K562 (cell line): ENCODE measurements around the gene GNRH2. TPM values are rescaled to one million over a fixed set of nuclear protein-coding genes. Genes with fewer than 3 reads are reported as not detected.

Source experiments
- ATAC-seq: fragments of 200-7000 bp; cut with Tn5 transposase; 3 replicates; pipeline ENCODE4 v1.9.1; 2020; ENCODE audit warnings: moderate library complexity
- BruUV-seq: library from RNA; stranded (reverse); fragments of 400-500 nt; replicated peaks from 2 replicates; lab custom pipeline; 2021; lab: Mats Ljungman, UMichigan
- CTCF ChIA-PET: fragments of 300-600 bp; formaldehyde crosslinking; extraction: SDS; loops from one replicate; lab custom pipeline; 2021; ENCODE audit warnings: low intra/inter-chr PET ratio; lab: Yijun Ruan, JAX
- POLR2A ChIA-PET: fragments of 300-600, 350-650 bp; sonication (Branson Sonifier 250); formaldehyde crosslinking; extraction: SDS; loops from one replicate; lab custom pipeline; 2021; ENCODE audit warnings: antibody characterized with exemption, inconsistent platforms; lab: Yijun Ruan, JAX
- DNase-seq, 4 experiments: peaks; one replicate each; pipeline versions ENCODE4 v3.0.0 to v3.0.0-alpha.2; 2011 to 2018; ENCODE audit warnings: low spot score in 3 of 4, mixed read lengths in 3 of 4; ENCODE audit errors: extremely low read depth in 1 of 4
- FAIRE-seq: peaks from 2 replicates; lab custom pipeline; 2011; peaks lifted over from hg19 to GRCh38; lab: Jason Lieb, UNC
- H2AFZ ChIP-seq: 2 replicates; pipeline ENCODE4 v1.6.0; 2011; ENCODE audit warnings: low read depth, low read length, control low read depth, inconsistent platforms
- H3K27ac ChIP-seq: fragments of 200-600 bp; 3 replicates; pipeline ENCODE4 v1.8.0; 2011; ENCODE audit warnings: low read depth, mild to moderate bottlenecking, control low read depth, inconsistent platforms, low read length, moderate library complexity, mixed read lengths; ENCODE audit errors: extremely low read depth
- H3K27me3 ChIP-seq, 2 experiments: fragments of 300-600 bp in 1 of 2; 2 replicates in 1 of 2; 3 replicates in 1 of 2; pipeline versions ENCODE4 v1.6.0 to v1.8.0; 2011; ENCODE audit warnings: inconsistent platforms in 2 of 2, low read length in 2 of 2, mild to moderate bottlenecking in 1 of 2, mixed read lengths in 1 of 2, moderate library complexity in 1 of 2; ENCODE audit not compliant: control insufficient read depth in 2 of 2, insufficient read depth in 2 of 2
- H3K36me3 ChIP-seq: fragments of 300-600 bp; 3 replicates; pipeline ENCODE4 v1.8.0; 2011; ENCODE audit warnings: mild to moderate bottlenecking, low read length, inconsistent platforms; ENCODE audit not compliant: control insufficient read depth, insufficient read depth
- H3K4me1 ChIP-seq, 2 experiments: fragments of 200-600 bp in 1 of 2; replicated peaks in 1 of 2; 2 replicates in 1 of 2; 3 replicates in 1 of 2; pipeline versions ENCODE4 v1.5.1 to v1.8.0; 2011; ENCODE audit warnings: inconsistent platforms in 2 of 2, low read length in 2 of 2, mild to moderate bottlenecking in 1 of 2, mixed read lengths in 1 of 2, moderate library complexity in 1 of 2; ENCODE audit not compliant: control insufficient read depth in 2 of 2, insufficient read depth in 2 of 2
- H3K4me2 ChIP-seq: 2 replicates; pipeline ENCODE4 v1.6.1; 2011; ENCODE audit warnings: low read length, control low read depth, inconsistent platforms, mixed read lengths; ENCODE audit not compliant: insufficient read depth
- H3K4me3 ChIP-seq: fragments of 200-600 bp; sonication (generic), shearing (Covaris generic); 2 replicates; pipeline ENCODE4 v1.5.1; 2016; ENCODE audit warnings: control low read depth, inconsistent platforms
- H3K79me2 ChIP-seq: fragments of 200-600 bp; 3 replicates; pipeline ENCODE4 v1.8.0; 2011; ENCODE audit warnings: low read length, inconsistent platforms; ENCODE audit not compliant: control insufficient read depth, insufficient read depth
- H3K9ac ChIP-seq, 2 experiments: 2 replicates each; pipeline versions ENCODE4 v1.6.0 to v1.6.1; 2011; ENCODE audit warnings: low read depth in 2 of 2, low read length in 2 of 2, control low read depth in 1 of 2, inconsistent platforms in 1 of 2, mild to moderate bottlenecking in 1 of 2, mixed read lengths in 1 of 2; ENCODE audit not compliant: insufficient read depth in 1 of 2
- H3K9me1 ChIP-seq: one replicate; pipeline ENCODE4 v1.6.0; 2011; ENCODE audit warnings: inconsistent platforms, mild to moderate bottlenecking, low read length, moderate library complexity; ENCODE audit not compliant: control insufficient read depth, insufficient read depth
- H3K9me3 ChIP-seq: replicated peaks from 2 replicates; pipeline ENCODE4 v1.5.1; 2011; ENCODE audit warnings: low read depth, low read length, inconsistent platforms; ENCODE audit not compliant: control insufficient read depth, insufficient read depth
- H4K20me1 ChIP-seq: replicated peaks from 2 replicates; pipeline ENCODE4 v1.6.1; 2011; ENCODE audit warnings: low read length, inconsistent platforms, mixed read lengths; ENCODE audit not compliant: control insufficient read depth, insufficient read depth
- GABPB1 ChIP-seq: sonication (generic); formaldehyde crosslinking; IDR thresholded peaks from 2 replicates; pipeline ENCODE4 v1.8.0; 2022; ENCODE audit warnings: mild to moderate bottlenecking, missing genetic modification reagents
- GATA2 ChIP-seq: sonication (generic); formaldehyde crosslinking; IDR thresholded peaks from 2 replicates; pipeline ENCODE4 v1.4.0; 2020; ENCODE audit warnings: mild to moderate bottlenecking, missing genetic modification reagents
- HLTF ChIP-seq: fragments of 450-650 bp; IDR thresholded peaks from 2 replicates; pipeline ENCODE4 v1.6.1; 2016
- KLF10 ChIP-seq: fragments of 250-450 bp; sonication (Bioruptor Pico); IDR thresholded peaks from 2 replicates; pipeline ENCODE4 v1.6.1; 2021; ENCODE audit warnings: matching md5 sums
- LARP7 ChIP-seq: fragments of 450-650 bp; IDR thresholded peaks from 2 replicates; pipeline ENCODE4 v1.6.1; 2016
- NKRF ChIP-seq: fragments of 450-650 bp; IDR thresholded peaks from 2 replicates; pipeline ENCODE4 v1.6.1; 2016; ENCODE audit warnings: borderline replicate concordance
- RBM25 ChIP-seq: fragments of 200-400 bp; formaldehyde crosslinking; IDR thresholded peaks from 2 replicates; pipeline ENCODE4 v1.6.1; 2018; ENCODE audit warnings: low read length, low read depth, moderate library complexity; ENCODE audit not compliant: severe bottlenecking
- SFPQ ChIP-seq: fragments of 200-400 bp; formaldehyde crosslinking; IDR thresholded peaks from 2 replicates; pipeline ENCODE4 v1.6.1; 2017; ENCODE audit warnings: mild to moderate bottlenecking, low read depth, low read length, moderate library complexity
- THRA ChIP-seq: fragments of 450-650 bp; IDR thresholded peaks from 2 replicates; pipeline ENCODE4 v1.6.1; 2017; ENCODE audit warnings: mild to moderate bottlenecking, moderate library complexity
- ZFP91 ChIP-seq: sonication (generic); formaldehyde crosslinking; IDR thresholded peaks from 2 replicates; pipeline ENCODE4 v1.8.0; 2022; ENCODE audit warnings: mild to moderate bottlenecking, missing genetic modification reagents
- ZFPM2 ChIP-seq: fragments of 250-450 bp; sonication (Bioruptor Pico); IDR thresholded peaks from 2 replicates; pipeline ENCODE4 v1.5.1; 2022; ENCODE audit warnings: mild to moderate bottlenecking
- WGBS: fragments of 100-300 bp; shearing (Covaris generic); methylation state at CpG from one replicate; pipeline ENCODE4 v1.1.6; 2016; ENCODE audit warnings: low coverage, mixed read lengths; ENCODE audit not compliant: insufficient coverage; ENCODE audit errors: missing lambda C conversion rate; 5-methylcytosine and 5-hydroxymethylcytosine counted together
- in situ Hi-C: fragments of 300-500 bp; cut with MboI; formaldehyde crosslinking; loops from 4 replicates; pipeline ENCODE4 v1.15.0; 2018; ENCODE audit warnings: inconsistent platforms, mixed read lengths
- intact Hi-C: fragments of 100-400 bp; cut with micrococcal nuclease; formaldehyde crosslinking; loops from 2 replicates; pipeline ENCODE4 v1.14.2; 2022
- polyA plus RNA-seq, 8 experiments: library from polyadenylated mRNA; depleted of rRNA in 4 of 8; stranded (reverse) in 5 of 8; unstranded in 3 of 8; fragments of >200 nt; fragmentation: Nextera tagmentation in 2 of 8; fragmentation: Illumina TruSeq in 1 of 8; extraction: Ambion mirVana in 2 of 8; extraction: Trizol in 1 of 8; gene quantifications; 2 replicates each; pipeline versions ENCODE4 v1.2.1 to v1.2.3, GENCODE V29; 2011 to 2014; ENCODE audit warnings: inconsistent platforms in 1 of 8, missing spikeins in 1 of 8
- total RNA-seq, 7 experiments: library from RNA; depleted of rRNA in 6 of 7; stranded (reverse); fragments of >200 nt in 6 of 7; fragmentation: Illumina TruSeq in 2 of 7; extraction: Trizol in 2 of 7; gene quantifications; 2 replicates each; pipeline versions ENCODE4 v1.2.1 to v1.2.3, GENCODE V29; 2011 to 2021; ENCODE audit warnings: low replicate concordance in 1 of 7

The GNRH2 gene
- total and polyA plus RNA-seq, 9 of the 15 experiments (the other 6 are each of a cell fraction or from before 2014, with no cell fraction given) = 0.11 to 0.50 (median 0.24) TPM; not detected in 5

- no peak for TF ChIP-seq GABPB1 (CRISPR knock-in tag)
- no peak for TF ChIP-seq THRA
- TF ChIP-seq HLTF = no peak
- no peak for TF ChIP-seq SFPQ
- TF ChIP-seq NKRF = no peak
- TF ChIP-seq LARP7 = no peak
- TF ChIP-seq ZFPM2 = no peak
- no peak for TF ChIP-seq GATA2 (CRISPR knock-in tag)
- TF ChIP-seq RBM25 = no peak
- no peak for TF ChIP-seq ZFP91
- TF ChIP-seq KLF10 = no peak
These were observed 10.8 kb upstream of the GNRH2 start for GRCh38 chr20:3032624-3033023.

More at GRCh38 chr20:3032624-3033023, 10.8 kb upstream of the GNRH2 start:
- POLR2A ChIA-PET = no interaction called here
- ATAC-seq (no peak), DNase-seq (no peak), FAIRE-seq (no peak)
- no peak overlapping the region for H3K4me3 ChIP-seq
- 90% methylated on average over 2 of the region's 8 CpGs for WGBS
- H3K9me1 ChIP-seq = no peaks in the 10 kb centered on the region
- no peak overlapping the region for H2AFZ ChIP-seq
- no peaks in the 10 kb centered on the region for H3K79me2 ChIP-seq
- no peaks in the 10 kb centered on the region for H3K27me3 ChIP-seq
- H3K27ac ChIP-seq = no peak overlapping the region
- H3K9me3 ChIP-seq = no peaks in the 10 kb centered on the region
- BruUV-seq = no TSS peak
- CTCF ChIA-PET = no interaction called here
- H4K20me1 ChIP-seq = no peaks in the 10 kb centered on the region
- in situ Hi-C loops = no loop called here
- H3K9ac ChIP-seq = no peak overlapping the region
- H3K36me3 ChIP-seq = peaks cover 62% of the 10 kb centered on the region
- H3K4me1 ChIP-seq = peaks cover 0 to 3% of the 10 kb centered on the region in 2 experiments; a peak in 3 of 5 replicates
- intact Hi-C loops = no loop called here
- no peak overlapping the region for H3K4me2 ChIP-seq
